PFSK-1 (cell line): Measurements from ENCODE around the gene IGFN1.

ENCODE experiments used
- FOXP2 ChIP-seq: optimal IDR thresholded peaks from 2 replicates; pipeline ENCODE3; 2011; ENCODE audit warnings: borderline replicate concordance, control low read depth, inconsistent platforms; ENCODE audit not compliant: insufficient read depth; ENCODE audit errors: extremely low read length, extremely low read depth
- POLR2AphosphoS5 ChIP-seq: IDR thresholded peaks from 2 replicates; pipeline ENCODE4 v1.6.1; 2012; ENCODE audit warnings: low read depth, mild to moderate bottlenecking, control low read depth, low read length, moderate library complexity
- SIN3A ChIP-seq: IDR thresholded peaks from 2 replicates; pipeline ENCODE4 v1.6.1; 2012; ENCODE audit warnings: mild to moderate bottlenecking, low read length, moderate library complexity, borderline replicate concordance; ENCODE audit not compliant: insufficient read depth
- TAF1 ChIP-seq: IDR thresholded peaks from 2 replicates; pipeline ENCODE4 v1.6.1; 2012; ENCODE audit warnings: low read length, control low read depth, borderline replicate concordance; ENCODE audit not compliant: insufficient read depth
- TF ChIP-seq, protein P1 (sequence below), 2 experiments: IDR thresholded peaks; 2 replicates each; pipeline versions ENCODE4 v1.6.1 to v1.8.0; 2011 to 2012; ENCODE audit warnings: low read depth in 2 of 2, low read length in 2 of 2, control low read depth in 1 of 2, inconsistent platforms in 1 of 2, mild to moderate bottlenecking in 1 of 2, moderate library complexity in 1 of 2; ENCODE audit not compliant: insufficient read depth in 1 of 2

Gene IGFN1

DNA sequence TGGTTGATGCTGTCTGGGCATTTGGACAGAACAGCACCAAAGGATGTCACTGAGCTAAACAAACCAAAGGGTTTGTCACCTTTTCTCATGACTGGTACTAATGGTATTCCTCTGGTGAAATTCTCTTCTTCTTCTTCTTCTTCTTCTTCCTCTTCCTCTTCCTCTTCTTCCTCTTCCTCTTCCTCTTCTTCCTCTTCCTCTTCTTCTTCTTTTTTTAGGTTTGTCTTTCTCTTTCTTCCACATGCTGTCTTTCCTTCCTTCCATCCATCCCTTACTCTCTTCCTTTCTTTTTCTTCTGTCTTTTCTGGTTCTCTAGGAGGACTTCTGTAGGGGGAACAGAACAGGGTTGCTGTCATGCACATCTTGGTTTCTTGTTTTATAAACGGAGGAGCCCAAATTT is 9.3 kb upstream of the IGFN1 start:
- TF ChIP-seq POLR2AphosphoS5, result no peak
- no peak for TF ChIP-seq FOXP2
- no peak for TF ChIP-seq TAF1
- no peak for TF ChIP-seq SIN3A
- TF ChIP-seq, protein P1, sequence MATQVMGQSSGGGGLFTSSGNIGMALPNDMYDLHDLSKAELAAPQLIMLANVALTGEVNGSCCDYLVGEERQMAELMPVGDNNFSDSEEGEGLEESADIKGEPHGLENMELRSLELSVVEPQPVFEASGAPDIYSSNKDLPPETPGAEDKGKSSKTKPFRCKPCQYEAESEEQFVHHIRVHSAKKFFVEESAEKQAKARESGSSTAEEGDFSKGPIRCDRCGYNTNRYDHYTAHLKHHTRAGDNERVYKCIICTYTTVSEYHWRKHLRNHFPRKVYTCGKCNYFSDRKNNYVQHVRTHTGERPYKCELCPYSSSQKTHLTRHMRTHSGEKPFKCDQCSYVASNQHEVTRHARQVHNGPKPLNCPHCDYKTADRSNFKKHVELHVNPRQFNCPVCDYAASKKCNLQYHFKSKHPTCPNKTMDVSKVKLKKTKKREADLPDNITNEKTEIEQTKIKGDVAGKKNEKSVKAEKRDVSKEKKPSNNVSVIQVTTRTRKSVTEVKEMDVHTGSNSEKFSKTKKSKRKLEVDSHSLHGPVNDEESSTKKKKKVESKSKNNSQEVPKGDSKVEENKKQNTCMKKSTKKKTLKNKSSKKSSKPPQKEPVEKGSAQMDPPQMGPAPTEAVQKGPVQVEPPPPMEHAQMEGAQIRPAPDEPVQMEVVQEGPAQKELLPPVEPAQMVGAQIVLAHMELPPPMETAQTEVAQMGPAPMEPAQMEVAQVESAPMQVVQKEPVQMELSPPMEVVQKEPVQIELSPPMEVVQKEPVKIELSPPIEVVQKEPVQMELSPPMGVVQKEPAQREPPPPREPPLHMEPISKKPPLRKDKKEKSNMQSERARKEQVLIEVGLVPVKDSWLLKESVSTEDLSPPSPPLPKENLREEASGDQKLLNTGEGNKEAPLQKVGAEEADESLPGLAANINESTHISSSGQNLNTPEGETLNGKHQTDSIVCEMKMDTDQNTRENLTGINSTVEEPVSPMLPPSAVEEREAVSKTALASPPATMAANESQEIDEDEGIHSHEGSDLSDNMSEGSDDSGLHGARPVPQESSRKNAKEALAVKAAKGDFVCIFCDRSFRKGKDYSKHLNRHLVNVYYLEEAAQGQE (IDR thresholded peaks at IDR 0.05; ENCODE audit: insufficient read depth in 1 of 2, low read depth in 2 of 2, low read length in 2 of 2), result no peak

DNA sequence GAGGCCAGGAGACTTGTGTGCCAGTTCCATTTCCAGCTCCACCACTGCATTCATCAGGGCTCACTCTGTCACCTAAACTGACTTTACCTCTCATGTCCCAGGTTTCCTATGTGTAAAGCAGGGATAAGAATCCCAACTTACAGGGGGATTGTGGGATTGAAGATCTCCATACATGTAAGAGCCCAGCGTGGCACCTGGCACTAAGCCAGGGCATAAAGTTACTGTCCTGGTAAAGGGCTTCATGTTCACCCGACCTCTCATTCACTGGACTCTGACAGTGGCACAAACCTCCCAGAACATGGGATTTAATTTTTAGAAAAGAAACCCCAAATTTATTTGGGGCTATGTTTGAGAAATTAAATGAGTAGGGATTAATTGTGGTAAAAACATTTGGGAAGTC is 8.9 kb upstream of the IGFN1 start:
- TF ChIP-seq POLR2AphosphoS5 (no peak), TAF1 (no peak), FOXP2 (no peak), SIN3A (no peak)
- TF ChIP-seq, protein P1 (IDR thresholded peaks at IDR 0.05; ENCODE audit: insufficient read depth in 1 of 2, low read depth in 2 of 2, low read length in 2 of 2), result no peak

DNA sequence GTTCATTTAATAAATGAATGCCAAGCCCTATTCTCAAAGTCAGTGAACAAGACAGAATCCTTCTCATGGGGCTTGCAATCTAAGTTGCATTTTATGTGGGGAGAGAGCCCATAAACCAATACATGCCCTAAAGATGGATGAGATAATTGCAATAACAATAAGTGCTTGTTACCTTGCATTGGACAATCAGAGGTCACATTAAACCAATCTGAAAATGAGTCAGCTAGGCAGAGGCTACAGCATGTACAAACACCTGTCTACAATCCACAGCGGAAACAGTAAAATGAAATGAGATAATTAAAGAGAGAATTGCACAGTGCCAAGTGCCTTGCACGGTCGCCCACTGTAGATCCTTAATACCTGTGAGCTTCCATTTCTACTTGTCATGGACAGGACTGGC is 7.4 kb upstream of the IGFN1 start:
- TF ChIP-seq TAF1, result no peak

DNA sequence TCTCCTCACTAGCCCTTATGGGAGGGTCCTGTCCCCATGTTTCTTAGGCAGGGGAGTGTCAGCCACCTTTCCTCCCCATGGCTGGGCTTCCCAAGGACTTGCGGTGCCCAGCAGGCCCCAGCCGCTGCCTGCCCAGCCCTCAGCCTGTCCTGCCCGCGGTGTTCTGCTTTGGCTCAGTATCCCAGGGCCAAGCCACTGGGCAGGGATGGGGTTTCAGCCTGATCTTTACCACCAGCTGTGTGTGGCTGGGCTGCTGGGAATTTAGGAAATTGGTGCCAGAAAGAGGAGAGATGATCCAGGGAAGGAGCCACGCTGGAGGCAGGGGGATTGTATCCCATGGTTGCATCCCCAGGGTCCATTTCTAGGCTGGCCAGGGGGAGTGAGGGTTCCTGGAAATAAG is 6.9 kb upstream of the IGFN1 start:
- TF ChIP-seq TAF1 (no peak), POLR2AphosphoS5 (no peak), SIN3A (no peak), FOXP2 (no peak)
- TF ChIP-seq, protein P1 (IDR thresholded peaks at IDR 0.05; ENCODE audit: insufficient read depth in 1 of 2, low read depth in 2 of 2, low read length in 2 of 2), result no peak

DNA sequence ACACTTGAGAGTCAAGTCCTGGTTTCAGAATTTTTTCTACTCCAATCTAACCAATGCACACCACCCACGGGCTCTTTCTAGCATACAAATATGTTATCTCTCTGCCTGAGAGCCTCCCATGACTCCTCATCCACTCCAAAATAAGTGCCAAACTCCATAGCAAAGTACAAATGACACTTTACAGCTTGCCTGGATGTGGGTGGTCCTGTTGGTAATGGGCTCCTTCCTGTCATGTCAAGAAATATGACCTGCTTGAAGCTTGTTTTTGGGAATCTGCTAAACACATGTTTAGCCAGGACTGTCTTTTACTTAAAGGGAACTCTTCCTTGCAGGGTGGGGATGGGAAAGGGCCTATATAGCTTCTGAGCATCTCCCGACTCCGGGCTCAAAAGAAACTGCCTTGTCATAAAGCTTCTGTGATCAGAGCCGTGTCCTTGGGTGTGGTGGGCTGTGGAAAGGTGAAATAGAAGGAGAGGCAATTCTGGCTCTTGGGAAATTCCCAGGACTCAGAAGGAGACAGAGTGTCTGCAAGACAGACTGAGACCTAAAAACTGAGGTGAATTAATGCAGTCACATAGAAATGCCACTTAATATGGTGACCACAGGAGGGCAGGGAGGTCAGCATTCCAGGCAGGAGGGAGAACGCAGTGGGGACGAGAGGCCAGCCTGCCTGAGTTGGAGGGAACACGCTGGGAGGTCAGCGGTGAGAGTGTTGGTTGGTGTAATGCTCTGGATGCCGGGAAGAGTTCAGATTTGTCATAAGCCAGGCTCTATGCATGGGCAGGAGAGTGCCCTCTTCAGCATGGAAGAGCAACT is 6.1 kb upstream of the IGFN1 start:
- TF ChIP-seq SIN3A, result no peak
- no peak for TF ChIP-seq TAF1
- TF ChIP-seq, protein P1 (IDR thresholded peaks at IDR 0.05; ENCODE audit: insufficient read depth in 1 of 2, low read depth in 2 of 2, low read length in 2 of 2), result no peak
- no peak for TF ChIP-seq FOXP2
- TF ChIP-seq POLR2AphosphoS5, result no peak
